Loucy (cell line): ENCODE measurements around the gene OR4D1.

Experiments
- H2AFZ ChIP-seq: fragments of 200-600 bp; sonication (generic); 2 replicates; pipeline ENCODE4 v1.6.0; 2016; ENCODE audit warnings: antibody characterized with exemption, mild to moderate bottlenecking, low read length, moderate library complexity
- H3F3A ChIP-seq: fragments of 200-600 bp; 2 replicates; pipeline ENCODE4 v1.6.0; 2016; ENCODE audit warnings: antibody characterized with exemption, low read depth, mild to moderate bottlenecking
- H3K27me3 ChIP-seq: fragments of 200-600 bp; sonication (generic); 2 replicates; pipeline ENCODE4 v1.6.1; 2014; ENCODE audit warnings: low read length, mild to moderate bottlenecking; ENCODE audit not compliant: insufficient read depth, poor library complexity, severe bottlenecking
- H3K36me3 ChIP-seq: fragments of 200-600 bp; sonication (generic); 2 replicates; pipeline ENCODE4 v1.6.1; 2016; ENCODE audit warnings: low read length; ENCODE audit not compliant: insufficient read depth
- H3K4me1 ChIP-seq: fragments of 200-600 bp; sonication (generic); 2 replicates; pipeline ENCODE4 v1.5.1; 2014; ENCODE audit warnings: low read length, mild to moderate bottlenecking; ENCODE audit not compliant: insufficient read depth, poor library complexity, severe bottlenecking
- H3K4me2 ChIP-seq: fragments of 200-600 bp; sonication (generic); 2 replicates; pipeline ENCODE4 v1.6.0; 2014; ENCODE audit warnings: antibody characterized with exemption, low read length, low read depth, mild to moderate bottlenecking; ENCODE audit not compliant: poor library complexity, severe bottlenecking
- H3K4me3 ChIP-seq: fragments of 200-600 bp; sonication (generic); 2 replicates; pipeline ENCODE4 v1.5.1; 2014; ENCODE audit warnings: low read length, mild to moderate bottlenecking, mixed read lengths; ENCODE audit not compliant: poor library complexity, severe bottlenecking
- H3K79me2 ChIP-seq: fragments of 200-600 bp; sonication (generic); 2 replicates; pipeline ENCODE4 v1.6.1; 2014; ENCODE audit warnings: low read length; ENCODE audit not compliant: insufficient read depth
- H3K9ac ChIP-seq: fragments of 200-600 bp; sonication (generic); 2 replicates; pipeline ENCODE4 v1.6.0; 2014; ENCODE audit warnings: mild to moderate bottlenecking, low read depth, low read length, moderate library complexity; ENCODE audit not compliant: poor library complexity, severe bottlenecking
- H3K9me2 ChIP-seq: fragments of 200-600 bp; sonication (generic); replicated peaks from 2 replicates; pipeline ENCODE4 v1.6.1; 2016; ENCODE audit warnings: low read depth, low read length, mixed read lengths
- H3K9me3 ChIP-seq: fragments of 200-600 bp; sonication (generic); 2 replicates; pipeline ENCODE4 v1.6.1; 2014; ENCODE audit warnings: mild to moderate bottlenecking, antibody characterized with exemption, low read length, low read depth; ENCODE audit not compliant: insufficient read depth
- H4K20me1 ChIP-seq: fragments of 200-600 bp; sonication (generic); 2 replicates; pipeline ENCODE4 v1.6.0; 2014; ENCODE audit warnings: antibody characterized with exemption, low read length, mild to moderate bottlenecking; ENCODE audit not compliant: insufficient read depth, poor library complexity, severe bottlenecking
- EZH2phosphoT487 ChIP-seq: fragments of 200-600 bp; IDR thresholded peaks from 2 replicates; pipeline ENCODE4 v1.6.1; 2018; ENCODE audit warnings: antibody characterized with exemption, mild to moderate bottlenecking, moderate library complexity, borderline replicate concordance
- TF ChIP-seq, protein P1 (sequence below): fragments of 200-600 bp; sonication (generic); conservative IDR thresholded peaks from 2 replicates; pipeline ENCODE4 v1.5.1; 2014; ENCODE audit warnings: mild to moderate bottlenecking, antibody characterized with exemption, low read length

OR4D1 gene

DNA sequence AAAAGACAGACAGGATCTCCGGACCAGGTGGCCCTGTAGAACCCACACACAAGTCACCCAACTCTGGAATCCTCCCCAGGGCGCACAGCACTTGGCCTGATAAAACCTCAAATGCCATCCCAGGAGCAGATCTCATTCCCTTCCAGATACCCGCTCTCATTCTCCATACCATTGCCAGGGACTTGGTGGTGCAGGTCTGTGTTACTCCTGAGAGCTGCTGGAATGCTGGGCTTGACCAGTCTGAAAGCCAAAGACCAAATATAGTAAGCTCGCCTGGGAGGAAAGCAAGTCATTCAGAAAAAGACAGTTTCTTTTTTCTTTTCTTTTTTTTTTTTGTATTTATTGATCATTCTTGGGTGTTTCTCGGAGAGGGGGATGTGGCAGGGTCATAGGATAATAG is 60.2 kb downstream of the OR4D1 start:
- Histone ChIP-seq H3K36me3 (peaks cover 5% of the 10 kb centered on the region; the same call in 1 of the 2 replicates), H3K4me3 (no peak overlapping the region), H4K20me1 (no peaks in the 10 kb centered on the region), H3F3A (no peaks in the 10 kb centered on the region), H3K9me2 (no peaks in the 10 kb centered on the region), H3K9ac (no peak overlapping the region), H2AFZ (no peak overlapping the region), H3K9me3 (no peaks in the 10 kb centered on the region), H3K4me2 (no peak overlapping the region), H3K27me3 (no peaks in the 10 kb centered on the region), H3K79me2 (no peaks in the 10 kb centered on the region), H3K4me1 (no peaks in the 10 kb centered on the region)
- no peak for TF ChIP-seq EZH2phosphoT487
- TF ChIP-seq, protein P1, sequence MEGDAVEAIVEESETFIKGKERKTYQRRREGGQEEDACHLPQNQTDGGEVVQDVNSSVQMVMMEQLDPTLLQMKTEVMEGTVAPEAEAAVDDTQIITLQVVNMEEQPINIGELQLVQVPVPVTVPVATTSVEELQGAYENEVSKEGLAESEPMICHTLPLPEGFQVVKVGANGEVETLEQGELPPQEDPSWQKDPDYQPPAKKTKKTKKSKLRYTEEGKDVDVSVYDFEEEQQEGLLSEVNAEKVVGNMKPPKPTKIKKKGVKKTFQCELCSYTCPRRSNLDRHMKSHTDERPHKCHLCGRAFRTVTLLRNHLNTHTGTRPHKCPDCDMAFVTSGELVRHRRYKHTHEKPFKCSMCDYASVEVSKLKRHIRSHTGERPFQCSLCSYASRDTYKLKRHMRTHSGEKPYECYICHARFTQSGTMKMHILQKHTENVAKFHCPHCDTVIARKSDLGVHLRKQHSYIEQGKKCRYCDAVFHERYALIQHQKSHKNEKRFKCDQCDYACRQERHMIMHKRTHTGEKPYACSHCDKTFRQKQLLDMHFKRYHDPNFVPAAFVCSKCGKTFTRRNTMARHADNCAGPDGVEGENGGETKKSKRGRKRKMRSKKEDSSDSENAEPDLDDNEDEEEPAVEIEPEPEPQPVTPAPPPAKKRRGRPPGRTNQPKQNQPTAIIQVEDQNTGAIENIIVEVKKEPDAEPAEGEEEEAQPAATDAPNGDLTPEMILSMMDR: no peak
